ENCODE results near the gene RNF141.

Gene RNF141

DNA sequence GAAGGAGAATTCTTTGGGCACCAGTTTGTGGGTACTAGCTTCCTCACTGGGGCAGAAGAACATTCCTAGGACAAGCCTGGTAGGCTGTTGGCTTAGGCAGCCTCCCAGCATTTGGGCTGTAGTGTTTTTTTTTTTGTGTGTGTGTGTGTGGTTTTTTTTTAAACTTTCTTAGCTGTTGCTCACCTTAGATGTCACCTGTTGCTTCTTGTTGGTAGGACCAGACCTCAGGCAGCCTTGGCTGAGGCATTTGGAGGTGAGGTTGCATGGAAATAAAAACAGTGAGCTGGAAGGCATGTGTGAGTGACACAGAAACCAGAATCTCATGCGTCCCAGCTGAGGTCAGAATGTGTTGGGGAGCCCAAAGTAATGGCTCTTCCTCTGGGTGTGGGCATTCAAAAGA, 64.6 kb downstream of the RNF141 start:
- ChIA-PET CTCF (interaction anchor here (1.2 to 1.7 kb wide), 6 partner anchors 12 to 64 kb away, joined by 3 to 6 read pairs (median 4); partner anchors contain the start of gene RNF141), POLR2A (no interaction called here)
- TF ChIP-seq, protein P1, sequence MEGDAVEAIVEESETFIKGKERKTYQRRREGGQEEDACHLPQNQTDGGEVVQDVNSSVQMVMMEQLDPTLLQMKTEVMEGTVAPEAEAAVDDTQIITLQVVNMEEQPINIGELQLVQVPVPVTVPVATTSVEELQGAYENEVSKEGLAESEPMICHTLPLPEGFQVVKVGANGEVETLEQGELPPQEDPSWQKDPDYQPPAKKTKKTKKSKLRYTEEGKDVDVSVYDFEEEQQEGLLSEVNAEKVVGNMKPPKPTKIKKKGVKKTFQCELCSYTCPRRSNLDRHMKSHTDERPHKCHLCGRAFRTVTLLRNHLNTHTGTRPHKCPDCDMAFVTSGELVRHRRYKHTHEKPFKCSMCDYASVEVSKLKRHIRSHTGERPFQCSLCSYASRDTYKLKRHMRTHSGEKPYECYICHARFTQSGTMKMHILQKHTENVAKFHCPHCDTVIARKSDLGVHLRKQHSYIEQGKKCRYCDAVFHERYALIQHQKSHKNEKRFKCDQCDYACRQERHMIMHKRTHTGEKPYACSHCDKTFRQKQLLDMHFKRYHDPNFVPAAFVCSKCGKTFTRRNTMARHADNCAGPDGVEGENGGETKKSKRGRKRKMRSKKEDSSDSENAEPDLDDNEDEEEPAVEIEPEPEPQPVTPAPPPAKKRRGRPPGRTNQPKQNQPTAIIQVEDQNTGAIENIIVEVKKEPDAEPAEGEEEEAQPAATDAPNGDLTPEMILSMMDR (IDR thresholded peaks at IDR 0.05; ENCODE audit: control extremely low read depth, extremely low read depth, low read depth, missing control alignments): no peak
- no peak for DNase-seq (ENCODE audit: extremely low spot score)

DNA sequence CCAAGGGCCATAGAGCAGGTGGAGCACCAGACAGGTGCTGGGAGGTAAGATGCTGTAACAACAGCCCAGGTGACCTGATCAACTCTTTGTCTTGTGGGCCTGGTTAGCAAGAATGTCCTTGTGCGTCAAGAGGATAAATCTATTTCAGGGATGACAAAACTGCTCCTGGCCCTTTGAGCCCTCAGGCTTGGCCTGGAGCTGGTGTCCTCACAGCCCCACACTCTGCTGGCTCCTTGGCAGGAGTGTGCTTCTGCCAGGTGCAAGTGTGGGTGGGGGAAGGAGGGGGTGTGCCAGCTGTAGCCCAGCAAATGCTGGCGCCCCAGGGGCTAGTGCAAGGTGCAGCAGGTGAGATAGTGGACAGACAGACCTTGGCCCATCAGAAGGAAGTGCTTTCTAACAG, 66.4 kb downstream of the RNF141 start:
- TF ChIP-seq, protein P1 (IDR thresholded peaks at IDR 0.05; ENCODE audit: control extremely low read depth, extremely low read depth, low read depth, missing control alignments): no peak
- DNase-seq (ENCODE audit: extremely low spot score): no peak
- CTCF ChIA-PET: no interaction called here
- POLR2A ChIA-PET: no interaction called here

DNA sequence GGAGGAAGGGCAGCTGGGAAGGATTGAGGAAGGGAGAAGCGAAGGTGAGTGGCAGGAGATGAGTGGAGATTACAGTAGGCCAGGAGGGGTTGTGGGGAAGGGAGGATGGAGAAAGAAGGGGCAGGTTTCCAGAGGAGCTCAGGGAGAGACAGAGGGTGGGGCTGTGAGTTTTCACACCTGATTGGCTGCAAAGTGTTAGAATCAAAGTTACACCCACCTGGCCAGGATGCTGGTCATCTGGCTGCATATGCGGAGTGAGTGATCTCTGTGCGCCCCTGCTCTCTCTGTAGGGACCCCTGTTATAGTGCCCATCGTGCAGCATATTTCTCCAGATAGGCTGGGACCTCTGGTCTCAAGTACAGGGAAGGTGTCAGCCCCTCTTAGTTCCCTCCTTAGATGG, 67.6 kb downstream of the RNF141 start:
- CTCF ChIA-PET: interaction anchor here (1.2 to 1.8 kb wide), 3 partner anchors 14 to 67 kb away, joined by 3 to 4 read pairs (median 4); no protein-coding TSS in a partner anchor
- TF ChIP-seq, protein P1 (IDR thresholded peaks at IDR 0.05; ENCODE audit: control extremely low read depth, extremely low read depth, low read depth, missing control alignments): no peak
- DNase-seq (ENCODE audit: extremely low spot score): no peak
- POLR2A ChIA-PET: no interaction called here

DNA sequence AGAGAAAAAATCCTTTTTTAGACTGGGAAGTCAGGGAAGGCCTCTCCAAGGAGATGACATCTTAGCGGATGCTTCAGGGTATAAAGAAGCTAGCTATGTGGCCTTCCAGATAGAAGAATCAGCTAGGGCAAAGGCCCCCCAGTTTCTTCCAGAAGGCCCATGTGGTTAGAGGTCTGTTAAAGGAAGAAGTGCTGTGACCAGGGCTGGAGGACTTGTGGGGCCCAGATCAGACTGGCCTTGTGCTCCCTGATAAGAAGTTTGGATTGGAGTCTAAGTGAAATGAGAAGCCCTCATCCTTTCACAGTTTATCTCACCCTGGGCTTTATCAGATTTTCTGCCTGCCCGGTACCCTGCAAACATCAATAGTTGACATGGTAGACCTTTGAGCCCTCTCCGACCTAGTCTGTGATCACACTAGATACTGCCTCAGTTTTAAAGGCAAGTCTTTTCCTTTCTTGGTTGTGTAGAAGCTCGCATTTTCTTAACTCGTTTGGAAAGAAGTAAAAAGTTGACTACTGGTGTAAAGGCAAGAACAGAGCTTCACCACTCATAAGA, 78.2 kb downstream of the RNF141 start:
- ChIA-PET CTCF (interaction anchor here (1.4 kb wide), 1 partner anchor 16 kb away, joined by 3 read pairs; no protein-coding TSS in a partner anchor), POLR2A (no interaction called here)
- TF ChIP-seq, protein P1 (IDR thresholded peaks at IDR 0.05; ENCODE audit: control extremely low read depth, extremely low read depth, low read depth, missing control alignments): no peak
- DNase-seq (ENCODE audit: extremely low spot score): no peak

All from GM10248 (cell line).